HepG2 (cell line): ENCODE data around the gene TIPIN. TPM values are rescaled to one million over a fixed set of nuclear protein-coding genes. Genes with fewer than 3 reads are reported as not detected.
"Not testable (repeated sequence)": the region's sequence is repeated elsewhere in the genome, so short reads cannot be mapped to it uniquely, and the experiment has no call there.

Experiments
- ATAC-seq: fragments of 200-7000 bp; cut with Tn5 transposase; 3 replicates; pipeline ENCODE4 v1.9.1; 2020; ENCODE audit warnings: mild to moderate bottlenecking, moderate library complexity
- BruUV-seq: library from RNA; stranded (reverse); fragments of 400-500 nt; replicated peaks from 2 replicates; lab custom pipeline; 2021; lab: Mats Ljungman, UMichigan
- CTCF ChIA-PET: fragments of 300-600 bp; formaldehyde crosslinking; extraction: SDS; loops from one replicate; lab custom pipeline; 2021; ENCODE audit warnings: low total read pairs, inconsistent platforms, low intra/inter-chr PET ratio; lab: Yijun Ruan, JAX
- POLR2A ChIA-PET: fragments of 350-600 bp; sonication (Branson Sonifier 250); formaldehyde crosslinking; loops from one replicate; lab custom pipeline; 2020; ENCODE audit warnings: antibody characterized with exemption, inconsistent platforms; lab: Yijun Ruan, JAX
- DNase-seq: peaks from one replicate; pipeline ENCODE4 v3.0.0-alpha.2; 2015; ENCODE audit warnings: low spot score
- FAIRE-seq: peaks from 3 replicates; lab custom pipeline; 2011; peaks lifted over from hg19 to GRCh38; lab: Jason Lieb, UNC
- H2AFZ ChIP-seq: one replicate; pipeline ENCODE4 v1.6.1; 2011; ENCODE audit warnings: low read length, inconsistent platforms
- H3K27ac ChIP-seq: fragments of 300-600 bp; 3 replicates; pipeline ENCODE4 v1.8.0; 2011; ENCODE audit warnings: mixed run types, mild to moderate bottlenecking, mixed read lengths, low read length, inconsistent platforms; ENCODE audit not compliant: insufficient read depth; ENCODE audit errors: extremely low read length
- H3K27me3 ChIP-seq, 2 experiments: fragments of 200-600 bp in 1 of 2; 2 replicates in 1 of 2; 3 replicates in 1 of 2; pipeline versions ENCODE4 v1.6.0 to v1.8.0; 2011; ENCODE audit warnings: low read length in 2 of 2, mild to moderate bottlenecking in 2 of 2, moderate library complexity in 2 of 2, inconsistent platforms in 1 of 2; ENCODE audit not compliant: insufficient read depth in 2 of 2, control insufficient read depth in 1 of 2
- H3K36me3 ChIP-seq, 2 experiments: fragments of 200-600 bp in 1 of 2; replicated peaks in 1 of 2; 2 replicates in 1 of 2; 3 replicates in 1 of 2; pipeline versions ENCODE4 v1.5.1 to v1.8.0; 2011; ENCODE audit warnings: low read length in 2 of 2, inconsistent platforms in 1 of 2; ENCODE audit not compliant: insufficient read depth in 2 of 2, control insufficient read depth in 1 of 2
- H3K4me1 ChIP-seq: 2 replicates; pipeline ENCODE4 v1.5.1; 2012; ENCODE audit warnings: low read length, inconsistent platforms; ENCODE audit not compliant: insufficient read depth
- H3K4me2 ChIP-seq: 2 replicates; pipeline ENCODE4 v1.6.0; 2011; ENCODE audit warnings: low read depth, low read length, inconsistent platforms
- H3K4me3 ChIP-seq, 3 experiments: fragments of 200-600 bp in 1 of 3; sonication (generic), shearing (Covaris generic) in 1 of 3; replicated peaks in 1 of 3; 2 replicates each; pipeline ENCODE4 v1.5.1; 2011 to 2016; ENCODE audit warnings: low read length in 3 of 3, inconsistent platforms in 2 of 3, low read depth in 2 of 3, mild to moderate bottlenecking in 2 of 3, control low read depth in 1 of 3, mixed read lengths in 1 of 3; ENCODE audit not compliant: insufficient read depth in 1 of 3
- H3K79me2 ChIP-seq: one replicate; pipeline ENCODE4 v1.6.1; 2011; ENCODE audit warnings: low read length, inconsistent platforms; ENCODE audit not compliant: insufficient read depth
- H3K9ac ChIP-seq: 2 replicates; pipeline ENCODE4 v1.6.0; 2011; ENCODE audit warnings: mild to moderate bottlenecking, low read depth, low read length, inconsistent platforms; ENCODE audit not compliant: insufficient read depth
- H3K9me3 ChIP-seq: 2 replicates; pipeline ENCODE4 v1.5.1; 2012; ENCODE audit warnings: mild to moderate bottlenecking, low read length
- H4K20me1 ChIP-seq: 2 replicates; pipeline ENCODE4 v1.6.0; 2011; ENCODE audit warnings: inconsistent platforms, mild to moderate bottlenecking, low read length, moderate library complexity; ENCODE audit not compliant: insufficient read depth
- ATF7-NPFF ChIP-seq: sonication (generic); formaldehyde crosslinking; IDR thresholded peaks from 2 replicates; pipeline ENCODE4 v1.8.1; 2023; ENCODE audit warnings: mild to moderate bottlenecking, low read depth, missing genetic modification reagents, moderate library complexity
- CC2D1A ChIP-seq: sonication (generic); formaldehyde crosslinking; IDR thresholded peaks from 2 replicates; pipeline ENCODE4 v1.8.1; 2023; ENCODE audit warnings: mild to moderate bottlenecking, missing genetic modification reagents
- PHB2 ChIP-seq: fragments of 450-650 bp; IDR thresholded peaks from 2 replicates; pipeline ENCODE4 v1.6.1; 2018; ENCODE audit not compliant: partially characterized antibody
- RARA ChIP-seq: IDR thresholded peaks from 2 replicates; pipeline ENCODE4 v1.6.1; 2016; ENCODE audit warnings: missing genetic modification reagents, missing compliant biosample characterization
- SIN3B ChIP-seq: fragments of 150-350 bp; IDR thresholded peaks from 2 replicates; pipeline ENCODE4 v1.6.1; 2014; ENCODE audit warnings: low read length
- SP2 ChIP-seq: sonication (generic); formaldehyde crosslinking; IDR thresholded peaks from 2 replicates; pipeline ENCODE4 v1.5.1; 2020; ENCODE audit warnings: mild to moderate bottlenecking, missing genetic modification reagents
- ZEB1 ChIP-seq: IDR thresholded peaks from 2 replicates; pipeline ENCODE4 v1.6.1; 2012; ENCODE audit warnings: mild to moderate bottlenecking, low read depth, inconsistent platforms; ENCODE audit not compliant: insufficient replicate concordance
- ZNF12 ChIP-seq: sonication (generic); formaldehyde crosslinking; IDR thresholded peaks from 2 replicates; pipeline ENCODE4 v1.5.0; 2020; ENCODE audit warnings: missing genetic modification reagents
- ZNF337 ChIP-seq: sonication (generic); formaldehyde crosslinking; IDR thresholded peaks from 2 replicates; pipeline ENCODE4 v1.5.1; 2020; ENCODE audit warnings: missing genetic modification reagents, low read depth, mild to moderate bottlenecking, borderline replicate concordance
- ZNF354B ChIP-seq: sonication (generic); formaldehyde crosslinking; IDR thresholded peaks from 2 replicates; pipeline ENCODE4 v1.8.0; 2022; ENCODE audit warnings: mild to moderate bottlenecking, missing genetic modification reagents
- ZNF772 ChIP-seq: sonication (generic); formaldehyde crosslinking; IDR thresholded peaks from 2 replicates; pipeline ENCODE4 v1.5.0; 2020; ENCODE audit warnings: mild to moderate bottlenecking, missing genetic modification reagents
- whole genome bisulfite sequencing: methylation state at CpG from one replicate; pipeline ENCODE4 v1.1.6; 2017; ENCODE audit warnings: low lambda C conversion rate; 5-methylcytosine and 5-hydroxymethylcytosine counted together
- in situ Hi-C: cut with HindIII; loops from 2 replicates; pipeline ENCODE4 v1.10.0; 2017; ENCODE audit warnings: low pct_unique_long_range_greater_than_20kb; ENCODE audit not compliant: extremely low pct_ligation_motif_present
- intact Hi-C: fragments of 100-400 bp; cut with micrococcal nuclease; formaldehyde crosslinking; loops from one replicate; pipeline ENCODE4 v1.10.0; 2022; ENCODE audit not compliant: unreplicated experiment
- polyA plus RNA-seq, 8 experiments: library from polyadenylated mRNA; depleted of rRNA in 3 of 8; stranded (reverse) in 7 of 8; unstranded in 1 of 8; fragments of >200 nt; fragmentation: Illumina TruSeq in 4 of 8; extraction: Trizol in 4 of 8; gene quantifications; 2 replicates each; pipeline versions ENCODE4 v1.2.1 to v1.2.3, GENCODE V29; 2011 to 2016; ENCODE audit warnings: low read depth in 4 of 8, missing spikeins in 1 of 8, mixed read lengths in 1 of 8; ENCODE audit not compliant: insufficient read depth in 1 of 8
- total RNA-seq, 5 experiments: library from RNA; depleted of rRNA; stranded (reverse); fragments of >200 nt; fragmentation: Illumina TruSeq; extraction: Trizol; gene quantifications; 2 replicates each; pipeline ENCODE4 v1.2.3, GENCODE V29; 2016; ENCODE audit warnings: low read depth in 1 of 5
- TF ChIP-seq, protein P1 (sequence below): sonication (generic); formaldehyde crosslinking; IDR thresholded peaks from 2 replicates; pipeline ENCODE4 v1.4.0; 2020; ENCODE audit warnings: missing genetic modification reagents, borderline replicate concordance
- TF ChIP-seq, protein P2 (sequence below): sonication (generic); formaldehyde crosslinking; IDR thresholded peaks from 2 replicates; pipeline ENCODE4 v1.5.0; 2020; ENCODE audit warnings: mild to moderate bottlenecking, low read depth, missing genetic modification reagents, borderline replicate concordance
- TF ChIP-seq, protein P3 (sequence below): sonication (generic); formaldehyde crosslinking; IDR thresholded peaks from 2 replicates; pipeline ENCODE4 v1.4.0; 2020; ENCODE audit warnings: missing genetic modification reagents

The TIPIN gene
- total and polyA plus RNA-seq, 2 of the 13 experiments (the other 11 are each of a cell fraction or from before 2014, with no cell fraction given), result 2.7 to 28.6 TPM

DNA sequence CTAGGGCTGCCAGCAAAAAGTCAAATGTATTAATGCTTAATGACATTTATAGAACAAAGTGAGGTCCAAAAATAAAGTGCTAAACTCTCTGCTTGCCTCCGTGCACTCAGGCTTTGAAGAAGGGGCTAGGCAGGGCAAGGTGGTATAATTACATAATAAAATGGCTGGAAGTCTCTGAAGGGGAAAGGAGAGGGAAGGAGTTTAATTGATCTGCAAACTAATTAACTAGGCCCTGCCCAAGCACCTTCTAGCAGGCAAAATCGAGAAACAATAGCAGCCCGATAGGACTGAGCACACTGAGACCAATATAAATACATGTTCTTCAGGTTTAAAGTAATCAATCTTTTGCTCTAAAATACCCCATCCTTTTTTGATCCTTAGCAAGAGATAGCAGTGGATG lies 50.1 kb downstream of the TIPIN start:
- Histone ChIP-seq H3K27me3 (no peaks in the 10 kb centered on the region), H3K79me2 (no peaks in the 10 kb centered on the region), H3K36me3 (peaks cover 10 to 56% of the 10 kb centered on the region in 2 experiments), H3K4me1 (no peaks in the 10 kb centered on the region), H4K20me1 (0 out of 2 replicates have a peak, but pooled peaks cover 2% of the 10 kb centered on the region), H3K4me3 (no peak overlapping the region), H3K9me3 (no peaks in the 10 kb centered on the region), H3K9ac (no peak overlapping the region), H3K4me2 (no peak overlapping the region), H3K27ac (no peak overlapping the region), H2AFZ (no peak overlapping the region)
- ATAC-seq (no peak), DNase-seq (no peak), FAIRE-seq (no peak)
- in situ Hi-C loops (no loop called here), intact Hi-C loops (no loop called here)
- 98% methylated on average over 3 of the region's 3 CpGs for WGBS
- CTCF ChIA-PET, result no interaction called here
- no TSS peak for BruUV-seq
- TF ChIP-seq ZNF12 (CRISPR knock-in tag) (no peak), RARA (CRISPR knock-in tag) (no peak), CC2D1A (CRISPR knock-in tag) (no peak), SIN3B (no peak), ZNF772 (no peak), SP2 (CRISPR knock-in tag) (no peak), ZNF354B (CRISPR knock-in tag) (no peak), ATF7-NPFF (CRISPR knock-in tag) (no peak), ZNF337 (CRISPR knock-in tag) (no peak), PHB2 (no peak), ZEB1 (no peak)
- TF ChIP-seq, protein P1, sequence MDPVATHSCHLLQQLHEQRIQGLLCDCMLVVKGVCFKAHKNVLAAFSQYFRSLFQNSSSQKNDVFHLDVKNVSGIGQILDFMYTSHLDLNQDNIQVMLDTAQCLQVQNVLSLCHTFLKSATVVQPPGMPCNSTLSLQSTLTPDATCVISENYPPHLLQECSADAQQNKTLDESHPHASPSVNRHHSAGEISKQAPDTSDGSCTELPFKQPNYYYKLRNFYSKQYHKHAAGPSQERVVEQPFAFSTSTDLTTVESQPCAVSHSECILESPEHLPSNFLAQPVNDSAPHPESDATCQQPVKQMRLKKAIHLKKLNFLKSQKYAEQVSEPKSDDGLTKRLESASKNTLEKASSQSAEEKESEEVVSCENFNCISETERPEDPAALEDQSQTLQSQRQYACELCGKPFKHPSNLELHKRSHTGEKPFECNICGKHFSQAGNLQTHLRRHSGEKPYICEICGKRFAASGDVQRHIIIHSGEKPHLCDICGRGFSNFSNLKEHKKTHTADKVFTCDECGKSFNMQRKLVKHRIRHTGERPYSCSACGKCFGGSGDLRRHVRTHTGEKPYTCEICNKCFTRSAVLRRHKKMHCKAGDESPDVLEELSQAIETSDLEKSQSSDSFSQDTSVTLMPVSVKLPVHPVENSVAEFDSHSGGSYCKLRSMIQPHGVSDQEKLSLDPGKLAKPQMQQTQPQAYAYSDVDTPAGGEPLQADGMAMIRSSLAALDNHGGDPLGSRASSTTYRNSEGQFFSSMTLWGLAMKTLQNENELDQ, result no peak
- TF ChIP-seq, protein P2, sequence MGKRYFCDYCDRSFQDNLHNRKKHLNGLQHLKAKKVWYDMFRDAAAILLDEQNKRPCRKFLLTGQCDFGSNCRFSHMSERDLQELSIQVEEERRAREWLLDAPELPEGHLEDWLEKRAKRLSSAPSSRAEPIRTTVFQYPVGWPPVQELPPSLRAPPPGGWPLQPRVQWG (CRISPR knock-in tag), result no peak
- TF ChIP-seq, protein P3, sequence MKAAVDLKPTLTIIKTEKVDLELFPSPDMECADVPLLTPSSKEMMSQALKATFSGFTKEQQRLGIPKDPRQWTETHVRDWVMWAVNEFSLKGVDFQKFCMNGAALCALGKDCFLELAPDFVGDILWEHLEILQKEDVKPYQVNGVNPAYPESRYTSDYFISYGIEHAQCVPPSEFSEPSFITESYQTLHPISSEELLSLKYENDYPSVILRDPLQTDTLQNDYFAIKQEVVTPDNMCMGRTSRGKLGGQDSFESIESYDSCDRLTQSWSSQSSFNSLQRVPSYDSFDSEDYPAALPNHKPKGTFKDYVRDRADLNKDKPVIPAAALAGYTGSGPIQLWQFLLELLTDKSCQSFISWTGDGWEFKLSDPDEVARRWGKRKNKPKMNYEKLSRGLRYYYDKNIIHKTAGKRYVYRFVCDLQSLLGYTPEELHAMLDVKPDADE, result no peak
- POLR2A ChIA-PET, result no interaction called here

DNA sequence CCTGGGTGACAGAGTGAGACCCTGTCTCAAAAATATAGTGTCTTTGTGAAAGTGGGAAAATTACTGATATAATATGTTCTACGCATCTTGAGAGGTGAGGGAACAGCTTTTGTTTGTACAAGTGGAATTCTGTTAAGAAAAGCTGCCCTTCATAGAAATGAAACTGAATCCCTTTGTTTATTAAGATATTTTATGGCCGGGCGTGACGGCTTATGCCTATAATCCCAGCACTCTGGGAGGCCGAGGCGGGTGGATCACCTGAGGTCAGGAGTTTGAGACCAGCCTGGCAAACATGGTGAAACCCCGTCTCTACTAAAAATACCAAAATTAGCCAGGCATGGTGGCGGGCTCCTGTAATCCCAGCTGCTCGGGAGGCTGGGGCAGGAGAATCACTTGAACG lies 52.1 kb downstream of the TIPIN start:
- WGBS, result 98% methylated on average over 9 of the region's 10 CpGs
- BruUV-seq, H3K4me3 ChIP-seq, in situ Hi-C loops, CTCF ChIA-PET, H2AFZ ChIP-seq, DNase-seq, H3K9ac ChIP-seq, H3K79me2 ChIP-seq, intact Hi-C loops, FAIRE-seq, H4K20me1 ChIP-seq, H3K4me2 ChIP-seq, H3K27ac ChIP-seq, H3K9me3 ChIP-seq, H3K4me1 ChIP-seq, H3K27me3 ChIP-seq, POLR2A ChIA-PET, ATAC-seq: not testable (repeated sequence)
- H3K36me3 ChIP-seq, result peaks cover 7 to 43% of the 10 kb centered on the region in 2 experiments
